ENCODE data around the gene ADGRE3.

Gene ADGRE3

GRCh38 chr19:14674764-14675163 lies at the start of gene ADGRE3:
ADGRE3 (minus strand) TSS chr19:14674844; CDS start chr19:14674770, 74 bp downstream.
- no peak for DNase-seq

- DNase-seq: no peak
Measured at GRCh38 chr19:14722127-14722526, 47.5 kb upstream of the ADGRE3 start.

GRCh38 chr19:14719162-14719561 lies 44.5 kb upstream of the ADGRE3 start:
- no peak for DNase-seq

- no peak for DNase-seq
Measured at GRCh38 chr19:14718522-14719116, 44.0 kb upstream of the ADGRE3 start.

- no peak for DNase-seq
Measured at GRCh38 chr19:14715841-14716240, 41.2 kb upstream of the ADGRE3 start.

GRCh38 chr19:14704450-14704849 lies 29.8 kb upstream of the ADGRE3 start:
- no peak for DNase-seq

GRCh38 chr19:14703833-14704232 lies 29.2 kb upstream of the ADGRE3 start:
- DNase-seq: no peak

GRCh38 chr19:14700711-14701375 lies 26.2 kb upstream of the ADGRE3 start:
- no peak for DNase-seq

- DNase-seq: no peak
Measured at GRCh38 chr19:14699641-14700040, 25.0 kb upstream of the ADGRE3 start.

GRCh38 chr19:14695471-14695870 lies 20.8 kb upstream of the ADGRE3 start:
- DNase-seq: no peak

GRCh38 chr19:14694641-14695266 lies 20.1 kb upstream of the ADGRE3 start:
- DNase-seq: no peak

- DNase-seq: peak; percentile 95
Measured at GRCh38 chr19:14689598-14690503, 15.2 kb upstream of the ADGRE3 start, which contains the start of gene ZNF333. ZNF333 (plus strand) TSS chr19:14690048; CDS start chr19:14693492, 3,444 bp downstream.

GRCh38 chr19:14686411-14686810 lies 11.8 kb upstream of the ADGRE3 start:
- DNase-seq: no peak

GRCh38 chr19:14683439-14683838 lies 8.8 kb upstream of the ADGRE3 start:
- DNase-seq: no peak

GRCh38 chr19:14682084-14682483 lies 7.4 kb upstream of the ADGRE3 start:
- DNase-seq: no peak

- no peak for DNase-seq
Measured at GRCh38 chr19:14678199-14678598, 3.6 kb upstream of the ADGRE3 start.

GRCh38 chr19:14677464-14677863 lies 2.8 kb upstream of the ADGRE3 start:
- DNase-seq: no peak

GRCh38 chr19:14676762-14677161 lies 2.1 kb upstream of the ADGRE3 start:
- no peak for DNase-seq

GRCh38 chr19:14673088-14673487 lies 1.6 kb downstream of the ADGRE3 start:
- DNase-seq: no peak

GRCh38 chr19:14672188-14672872 lies 2.3 kb downstream of the ADGRE3 start:
- DNase-seq: no peak

- DNase-seq: no peak
Measured at GRCh38 chr19:14670408-14670807, 4.2 kb downstream of the ADGRE3 start.

- no peak for DNase-seq
Measured at GRCh38 chr19:14669940-14670339, 4.7 kb downstream of the ADGRE3 start.
